ENCODE measurements around the gene MYO7B. TPM values are rescaled to one million over a fixed set of nuclear protein-coding genes. Genes with fewer than 3 reads are reported as not detected.

MYO7B gene
- total RNA-seq, 3 donors from 2014 or later: 0.32 to 2.3 TPM; not detected in 1

DNA sequence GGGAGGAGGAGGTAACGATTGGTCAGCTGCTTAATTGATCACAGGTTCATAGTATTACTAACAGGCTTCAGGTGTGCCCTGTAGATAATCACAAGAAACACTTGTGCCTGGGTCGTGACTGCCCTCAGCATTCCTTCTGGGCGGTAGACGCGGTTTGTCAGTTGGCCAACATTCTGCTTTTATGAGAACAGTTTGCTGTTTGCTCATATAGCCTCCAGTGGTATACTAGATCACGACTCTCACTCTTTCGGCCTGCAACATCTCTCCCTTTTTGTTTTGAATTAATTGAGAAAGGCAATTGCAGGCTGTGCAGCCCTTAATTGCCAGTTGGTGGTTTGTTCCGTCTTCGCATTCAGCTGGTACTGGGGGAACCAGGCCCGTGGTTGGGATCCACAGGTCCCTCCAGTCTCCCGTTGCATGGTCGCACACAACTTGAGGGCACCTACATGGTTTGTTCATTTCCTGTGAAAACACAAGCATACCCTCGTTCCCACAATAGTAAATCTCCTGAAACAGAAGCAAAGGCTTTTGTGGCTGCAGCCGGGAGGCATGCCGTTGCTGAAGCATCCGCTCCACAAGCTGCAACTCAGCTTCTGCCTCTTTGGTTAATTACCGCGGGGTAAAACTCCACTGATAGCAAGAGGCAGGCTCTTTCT, 80.2 kb downstream of the MYO7B start:
- DNase-seq (ENCODE audit: low spot score in 2 of 2): peak in 1 of 2 donors; percentile 10
- Histone ChIP-seq H3K27me3 (no peaks in the 10 kb centered on the region), H3K27ac (no peak overlapping the region), H3K4me3 (no peak overlapping the region), H3K4me1 (no peaks in the 10 kb centered on the region), H3K36me3 (no peaks in the 10 kb centered on the region), H3K9me3 (peaks cover 14 to 21% of the 10 kb centered on the region in 2 donors)
- intact Hi-C loops (cut with DNase I; ENCODE audit: low total_unique reads): no loop called here
- TF ChIP-seq POLR2A (IDR thresholded peaks at IDR 0.05) (no peak), POLR2AphosphoS5 (IDR thresholded peaks at IDR 0.05) (no peak)
- TF ChIP-seq, protein P1, sequence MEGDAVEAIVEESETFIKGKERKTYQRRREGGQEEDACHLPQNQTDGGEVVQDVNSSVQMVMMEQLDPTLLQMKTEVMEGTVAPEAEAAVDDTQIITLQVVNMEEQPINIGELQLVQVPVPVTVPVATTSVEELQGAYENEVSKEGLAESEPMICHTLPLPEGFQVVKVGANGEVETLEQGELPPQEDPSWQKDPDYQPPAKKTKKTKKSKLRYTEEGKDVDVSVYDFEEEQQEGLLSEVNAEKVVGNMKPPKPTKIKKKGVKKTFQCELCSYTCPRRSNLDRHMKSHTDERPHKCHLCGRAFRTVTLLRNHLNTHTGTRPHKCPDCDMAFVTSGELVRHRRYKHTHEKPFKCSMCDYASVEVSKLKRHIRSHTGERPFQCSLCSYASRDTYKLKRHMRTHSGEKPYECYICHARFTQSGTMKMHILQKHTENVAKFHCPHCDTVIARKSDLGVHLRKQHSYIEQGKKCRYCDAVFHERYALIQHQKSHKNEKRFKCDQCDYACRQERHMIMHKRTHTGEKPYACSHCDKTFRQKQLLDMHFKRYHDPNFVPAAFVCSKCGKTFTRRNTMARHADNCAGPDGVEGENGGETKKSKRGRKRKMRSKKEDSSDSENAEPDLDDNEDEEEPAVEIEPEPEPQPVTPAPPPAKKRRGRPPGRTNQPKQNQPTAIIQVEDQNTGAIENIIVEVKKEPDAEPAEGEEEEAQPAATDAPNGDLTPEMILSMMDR (IDR thresholded peaks at IDR 0.05): no peak

DNA sequence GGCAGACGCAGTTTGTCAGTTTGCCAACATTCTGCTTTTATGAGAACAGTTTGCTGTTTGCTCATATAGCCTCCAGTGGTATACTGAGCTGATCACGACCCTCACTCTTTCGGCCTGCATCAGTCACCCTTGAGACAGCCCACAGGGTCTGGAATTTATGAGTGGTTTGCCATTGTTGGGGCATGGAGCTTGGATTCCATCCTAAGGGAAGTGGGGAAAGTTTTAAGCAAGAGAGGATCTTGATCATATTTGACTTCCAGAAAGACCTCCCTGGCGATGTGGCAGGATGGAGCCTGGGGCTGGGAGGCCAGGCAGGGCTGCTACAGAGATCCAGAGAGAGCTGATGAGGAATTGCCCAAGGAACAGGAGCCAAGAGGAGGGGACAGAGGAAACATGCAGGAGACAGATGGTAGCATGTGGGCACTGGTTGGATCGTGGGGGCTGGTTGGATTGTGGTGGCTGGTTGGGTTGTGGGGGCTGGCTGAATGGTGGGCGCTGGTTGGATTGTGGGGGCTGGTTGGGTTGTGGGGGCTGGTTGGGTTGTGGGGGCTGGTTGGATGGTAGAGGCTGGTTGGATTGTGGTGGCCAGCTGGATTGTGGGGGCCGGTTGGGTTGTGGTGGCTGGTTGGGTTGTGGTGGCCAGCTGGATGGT, 83.2 kb downstream of the MYO7B start:
- H3K27me3 ChIP-seq: no peaks in the 10 kb centered on the region
- DNase-seq (ENCODE audit: low spot score in 2 of 2): peak in 1 of 2 donors; percentile 2
- peaks cover 0 to 2% of the 10 kb centered on the region in 2 donors for H3K9me3 ChIP-seq
- TF ChIP-seq POLR2AphosphoS5 (IDR thresholded peaks at IDR 0.05) (no peak), POLR2A (IDR thresholded peaks at IDR 0.05) (no peak)
- TF ChIP-seq, protein P1 (IDR thresholded peaks at IDR 0.05): no peak
- H3K36me3 ChIP-seq: no peaks in the 10 kb centered on the region
- H3K4me3 ChIP-seq: no peak overlapping the region
- no peaks in the 10 kb centered on the region for H3K4me1 ChIP-seq
- intact Hi-C loops (cut with DNase I; ENCODE audit: low total_unique reads): no loop called here
- no peak overlapping the region for H3K27ac ChIP-seq

DNA sequence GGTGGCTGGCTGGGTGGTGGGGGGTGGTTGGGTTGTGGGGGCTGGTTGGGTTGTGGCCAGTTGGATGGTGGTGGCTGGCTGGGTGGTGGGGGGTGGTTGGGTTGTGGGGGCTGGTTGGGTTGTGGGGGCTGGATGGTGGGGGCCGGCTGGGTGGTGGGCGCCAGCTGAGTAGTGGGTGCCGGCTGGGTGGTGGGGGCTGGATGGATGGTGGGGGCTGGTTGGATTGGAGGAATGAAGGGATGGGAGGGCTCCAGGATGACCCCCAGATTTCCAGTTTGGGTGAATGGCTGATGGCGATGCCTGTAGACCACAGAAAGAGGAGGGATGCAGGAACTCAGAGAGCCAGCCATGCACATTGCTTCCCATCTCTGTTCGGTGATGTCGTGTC, 83.7 kb downstream of the MYO7B start:
- Histone ChIP-seq H3K27ac (no peak overlapping the region), H3K9me3 (no peaks in the 10 kb centered on the region), H3K27me3 (no peaks in the 10 kb centered on the region), H3K36me3 (no peaks in the 10 kb centered on the region), H3K4me1 (no peaks in the 10 kb centered on the region), H3K4me3 (no peak overlapping the region)
- peak in 1 of 2 donors; percentile 20 for DNase-seq (ENCODE audit: low spot score in 2 of 2)
- TF ChIP-seq POLR2A (IDR thresholded peaks at IDR 0.05) (no peak), POLR2AphosphoS5 (IDR thresholded peaks at IDR 0.05) (no peak)
- TF ChIP-seq, protein P1 (IDR thresholded peaks at IDR 0.05): no peak
- intact Hi-C loops (cut with DNase I; ENCODE audit: low total_unique reads): no loop called here

DNA sequence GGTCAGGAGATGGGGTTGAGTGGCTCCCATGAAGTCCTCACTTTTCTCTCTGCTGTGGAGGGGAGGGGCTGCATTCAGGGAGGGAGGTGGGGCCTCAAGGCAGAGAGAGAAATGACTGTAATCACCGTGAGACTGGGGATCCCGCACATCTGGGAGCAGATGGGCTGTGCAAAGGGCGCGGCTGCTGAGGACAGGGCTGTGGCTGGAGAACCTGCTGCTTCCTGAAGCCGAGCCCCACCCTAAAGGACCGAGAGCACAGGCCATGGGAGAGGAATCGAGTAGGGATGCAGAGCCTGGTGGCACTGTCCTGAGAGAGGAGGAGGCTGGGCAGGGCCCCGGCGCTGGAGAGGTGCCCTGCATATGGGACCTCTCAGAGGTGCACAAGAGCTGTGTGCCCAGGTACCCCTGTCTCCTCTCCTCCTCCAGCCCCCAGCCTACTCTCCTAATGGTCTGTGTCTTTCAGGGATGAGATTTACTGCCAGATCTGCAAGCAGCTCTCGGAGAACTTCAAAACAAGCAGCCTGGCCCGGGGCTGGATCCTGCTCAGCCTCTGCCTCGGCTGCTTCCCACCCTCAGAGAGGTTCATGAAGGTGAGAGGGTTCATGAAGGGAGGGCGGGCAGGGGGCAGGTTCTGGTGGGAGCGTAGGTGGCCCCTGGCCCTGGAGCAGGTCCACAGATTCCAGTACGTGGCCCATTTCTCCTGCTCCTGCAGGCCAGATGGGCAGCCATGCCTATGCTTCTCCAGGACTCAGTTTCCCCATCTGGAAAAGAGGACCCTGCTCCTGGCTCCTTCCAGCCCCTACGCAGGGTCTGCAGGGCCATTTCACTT, 84.6 kb downstream of the MYO7B start:
- Histone ChIP-seq H3K4me1 (no peaks in the 10 kb centered on the region), H3K9me3 (no peaks in the 10 kb centered on the region), H3K36me3 (no peaks in the 10 kb centered on the region), H3K27ac (no peak overlapping the region), H3K27me3 (no peaks in the 10 kb centered on the region), H3K4me3 (no peak overlapping the region)
- no peak for TF ChIP-seq POLR2AphosphoS5 (IDR thresholded peaks at IDR 0.05)
- intact Hi-C loops (cut with DNase I; ENCODE audit: low total_unique reads): no loop called here
- peak in 1 of 2 donors; percentile 17 for DNase-seq (ENCODE audit: low spot score in 2 of 2)

DNA sequence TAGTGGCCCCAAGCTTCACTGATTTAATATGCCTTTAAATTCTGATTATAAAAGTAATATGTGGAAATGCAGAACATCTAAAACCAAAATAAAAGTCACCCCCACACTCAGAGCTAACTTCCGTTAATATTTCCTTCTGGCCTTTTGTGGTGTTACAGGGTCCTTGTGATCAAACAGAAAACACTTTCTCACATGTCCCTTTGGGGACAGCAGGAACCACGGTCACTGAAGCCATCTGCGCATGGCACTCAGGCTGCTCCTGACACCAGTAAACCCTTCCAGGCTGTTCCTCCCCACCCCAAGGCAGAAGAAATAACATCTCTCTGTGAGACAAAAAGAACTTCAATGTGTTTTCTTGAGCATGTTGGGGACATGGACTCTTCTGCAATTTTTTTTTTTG, 85.4 kb downstream of the MYO7B start:
- Histone ChIP-seq H3K27ac (no peak overlapping the region), H3K4me1 (no peaks in the 10 kb centered on the region), H3K9me3 (no peaks in the 10 kb centered on the region), H3K36me3 (no peaks in the 10 kb centered on the region), H3K4me3 (no peak overlapping the region), H3K27me3 (no peaks in the 10 kb centered on the region)
- DNase-seq (ENCODE audit: low spot score in 2 of 2): no peak
- TF ChIP-seq POLR2A (IDR thresholded peaks at IDR 0.05): no peak
- TF ChIP-seq, protein P1 (IDR thresholded peaks at IDR 0.05): no peak
- TF ChIP-seq POLR2AphosphoS5 (IDR thresholded peaks at IDR 0.05): no peak
- intact Hi-C loops (cut with DNase I; ENCODE audit: low total_unique reads): no loop called here

Data from breast epithelium (tissue), 4 donors.